GM21423 (cell line): ENCODE results near the gene ZNF679.
"Not testable (repeated sequence)": the region's sequence is repeated elsewhere in the genome, so short reads cannot be mapped to it uniquely, and the experiment has no call there.

ENCODE experiments used
- ATAC-seq: cut with Tn5 transposase; IDR thresholded peaks from one replicate; pipeline ENCODE4 v1.9.1; 2021; ENCODE audit warnings: mild to moderate bottlenecking, moderate library complexity; ENCODE audit not compliant: unreplicated experiment

The ZNF679 gene

GRCh38 chr7:64308016-64308270 is 79.7 kb downstream of the ZNF679 start:
- ATAC-seq, result no peak

DNA sequence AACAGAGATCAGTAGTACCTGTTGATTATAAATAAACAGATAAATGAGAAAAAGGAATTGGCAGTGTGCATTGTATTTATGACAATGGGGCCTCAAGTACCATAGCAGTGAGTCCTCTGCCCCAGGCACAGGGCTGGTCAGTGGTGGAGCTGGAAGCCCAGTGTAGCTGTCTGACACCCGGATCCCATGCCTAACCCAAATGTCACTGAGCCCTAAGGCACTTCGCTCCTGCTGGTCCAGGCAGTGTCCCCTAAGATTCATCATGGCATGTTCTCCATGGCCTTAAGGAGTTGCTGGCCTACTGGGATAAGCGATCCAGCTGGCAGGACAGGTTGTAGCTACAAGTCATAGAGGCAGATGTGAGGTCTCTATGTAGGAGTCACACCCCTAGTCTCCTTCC is 82.2 kb downstream of the ZNF679 start:
- ATAC-seq, result no peak

- ATAC-seq, result no peak
These were observed 84.6 kb downstream of the ZNF679 start for GRCh38 chr7:64312826-64313225.

- peak; percentile 100 for ATAC-seq
These were observed 85.6 kb downstream of the ZNF679 start, which contains the start of gene ZNF736 for GRCh38 chr7:64313740-64314491. Gene ZNF736, plus strand, starts transcription at chr7:64313961. Its CDS starts 190 bp downstream, at chr7:64314151.

- ATAC-seq, result no peak
These were observed 86.3 kb downstream of the ZNF679 start for GRCh38 chr7:64314566-64314965.

GRCh38 chr7:64316031-64316742 is 87.9 kb downstream of the ZNF679 start:
- ATAC-seq, result not testable (repeated sequence)
